Activated CD8-positive, alpha-beta memory T cell treated with anti-CD3 and anti-CD28 coated beads for 4 hours (primary cell): ENCODE results near the gene KCNJ6.
"Not testable (repeated sequence)": the region's sequence is repeated elsewhere in the genome, so short reads cannot be mapped to it uniquely, and the experiment has no call there.

ENCODE experiments used
- DNase-seq, 2 donors: peaks; one replicate each; pipeline ENCODE4 v3.0.0-alpha.2; 2020; ENCODE audit warnings: low read depth in 2 of 2

KCNJ6 gene

DNA sequence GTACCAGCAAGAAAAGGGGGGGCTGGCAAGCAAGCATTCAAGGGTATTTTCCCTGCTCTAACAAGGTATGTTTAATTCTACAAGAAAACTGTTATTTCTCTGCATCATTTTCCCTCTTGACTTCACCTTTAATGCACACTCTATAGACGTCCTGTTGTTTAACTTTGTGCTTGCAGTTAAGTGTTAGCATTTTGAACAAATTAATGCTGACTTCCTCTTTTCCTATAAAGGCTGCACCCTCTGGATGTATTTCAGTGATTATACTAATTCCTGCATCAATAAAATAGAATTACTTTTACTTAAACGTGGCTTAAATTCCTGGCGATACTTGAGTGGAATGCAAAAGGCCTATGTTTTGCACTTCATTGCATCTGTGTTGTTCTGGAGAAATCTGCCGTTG lies 183.3 kb downstream of the KCNJ6 start:
- no peak for DNase-seq

DNA sequence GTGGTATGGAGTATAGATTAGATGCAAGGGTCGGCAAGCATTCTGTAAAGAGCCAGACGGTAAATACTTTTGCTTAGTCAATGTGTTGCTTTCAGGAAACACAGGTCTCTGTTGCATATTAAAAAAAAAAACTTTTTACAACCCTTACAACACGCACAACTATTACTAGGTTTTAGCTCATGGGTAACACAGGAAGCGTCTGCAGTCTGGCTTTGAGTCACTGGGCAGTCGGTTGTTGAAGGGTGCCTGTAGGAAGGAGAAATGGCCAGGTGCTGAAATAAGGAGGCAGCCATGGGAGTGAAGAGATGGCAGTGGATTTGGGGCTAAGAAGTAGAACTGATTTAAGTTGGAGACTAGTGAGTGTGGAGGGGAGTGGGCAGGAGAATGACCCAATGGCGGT lies 192.1 kb downstream of the KCNJ6 start:
- no peak for DNase-seq

DNA sequence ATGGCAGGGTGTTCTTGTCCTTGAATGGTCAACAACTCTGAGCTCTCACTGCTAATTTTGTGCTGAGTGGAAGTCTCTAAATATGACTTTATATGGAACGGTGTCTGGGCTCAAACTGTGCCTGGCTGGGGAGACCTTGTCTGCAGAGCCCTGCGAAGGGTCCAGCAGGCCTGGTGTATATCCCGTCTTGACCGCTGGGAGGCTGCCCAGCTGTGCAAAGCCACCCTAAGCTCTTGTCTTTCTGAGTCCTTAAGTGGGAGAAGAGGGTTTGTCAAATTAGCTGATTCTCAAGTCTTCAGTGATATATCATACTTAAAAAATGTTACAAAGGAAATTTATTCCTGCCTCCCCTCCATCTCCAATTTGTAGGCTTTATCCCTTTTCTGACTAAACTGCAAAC lies 198.7 kb downstream of the KCNJ6 start:
- DNase-seq = no peak

DNA sequence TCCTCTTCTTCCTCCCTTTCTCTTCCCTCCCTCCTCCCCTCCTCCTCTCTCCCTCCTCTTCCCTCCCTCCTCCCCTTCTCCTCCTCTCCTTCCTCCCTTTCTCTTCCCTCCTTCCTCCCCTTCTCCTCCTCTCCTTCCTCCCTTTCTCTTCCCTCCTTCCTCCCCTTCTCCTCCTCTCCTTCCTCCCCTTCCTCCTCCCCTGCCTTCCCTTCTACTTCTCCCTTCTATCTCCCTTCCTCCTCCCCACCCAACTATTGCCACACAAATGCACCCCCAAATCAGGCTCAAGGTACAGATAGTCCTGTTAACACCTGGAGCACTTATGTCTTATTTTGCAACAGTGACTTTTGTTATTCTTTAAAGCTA lies 203.7 kb downstream of the KCNJ6 start:
- not testable (repeated sequence) for DNase-seq

DNA sequence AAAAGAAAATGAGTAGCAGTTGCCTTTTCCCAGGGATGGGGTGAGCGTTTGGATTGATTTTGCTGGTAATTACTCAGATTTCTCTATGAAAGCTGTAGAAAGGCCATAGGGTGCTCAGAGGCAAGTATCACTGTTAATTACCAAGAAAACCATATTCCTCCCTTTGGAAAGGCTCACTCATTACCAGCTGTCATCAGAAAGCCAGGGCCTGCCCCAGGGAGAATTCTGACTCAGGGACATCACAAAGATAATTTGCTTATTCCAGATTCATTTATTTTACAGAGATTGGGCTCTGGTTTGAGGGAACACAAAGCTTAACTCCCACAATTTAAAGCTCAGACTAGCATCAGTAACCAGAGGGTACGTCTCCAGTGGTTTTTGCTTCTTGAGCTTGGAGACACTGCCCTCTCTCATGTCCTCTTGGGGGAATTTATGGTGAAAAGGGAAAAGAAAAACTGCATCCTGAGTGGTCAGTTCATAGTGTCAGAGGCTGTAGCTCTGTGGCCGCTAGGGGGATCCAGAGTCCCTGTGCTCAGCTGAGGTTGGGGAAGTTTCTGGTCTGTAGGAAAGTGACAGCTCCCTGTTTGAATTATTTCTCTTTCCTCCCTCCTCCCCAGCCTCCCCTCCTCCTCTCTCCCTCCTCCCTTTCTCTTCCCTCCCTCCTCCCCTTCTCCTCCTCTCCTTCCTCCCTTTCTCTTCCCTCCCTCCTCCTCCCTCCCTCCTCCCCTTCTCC lies 204.3 kb downstream of the KCNJ6 start:
- no peak for DNase-seq

DNA sequence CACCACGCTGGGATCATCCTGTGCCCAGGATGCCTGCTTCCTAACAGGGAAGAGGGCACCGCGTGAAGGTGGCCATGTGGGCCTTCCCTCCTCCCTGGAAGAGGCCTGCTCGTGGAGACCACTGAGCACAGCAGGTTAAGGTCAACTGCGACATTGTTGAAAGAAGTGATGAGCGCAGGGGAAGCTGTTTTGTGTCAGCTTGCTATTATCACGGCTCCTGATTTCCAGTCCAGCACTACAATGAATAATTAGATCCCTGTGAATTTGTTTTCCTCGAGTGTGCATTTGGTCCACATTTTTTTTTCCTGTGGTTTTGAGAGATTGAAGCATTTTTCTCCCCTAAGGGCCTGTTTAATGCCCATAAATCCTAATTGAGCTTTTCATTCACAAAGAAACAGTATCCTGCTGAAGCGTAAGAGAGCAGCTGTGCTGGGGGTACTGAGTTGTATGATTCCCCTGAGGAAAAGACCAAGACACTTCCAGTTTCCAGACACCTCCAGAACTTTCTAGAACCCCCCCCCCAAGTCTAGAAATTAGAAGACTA lies 204.9 kb downstream of the KCNJ6 start:
- DNase-seq = no peak

DNA sequence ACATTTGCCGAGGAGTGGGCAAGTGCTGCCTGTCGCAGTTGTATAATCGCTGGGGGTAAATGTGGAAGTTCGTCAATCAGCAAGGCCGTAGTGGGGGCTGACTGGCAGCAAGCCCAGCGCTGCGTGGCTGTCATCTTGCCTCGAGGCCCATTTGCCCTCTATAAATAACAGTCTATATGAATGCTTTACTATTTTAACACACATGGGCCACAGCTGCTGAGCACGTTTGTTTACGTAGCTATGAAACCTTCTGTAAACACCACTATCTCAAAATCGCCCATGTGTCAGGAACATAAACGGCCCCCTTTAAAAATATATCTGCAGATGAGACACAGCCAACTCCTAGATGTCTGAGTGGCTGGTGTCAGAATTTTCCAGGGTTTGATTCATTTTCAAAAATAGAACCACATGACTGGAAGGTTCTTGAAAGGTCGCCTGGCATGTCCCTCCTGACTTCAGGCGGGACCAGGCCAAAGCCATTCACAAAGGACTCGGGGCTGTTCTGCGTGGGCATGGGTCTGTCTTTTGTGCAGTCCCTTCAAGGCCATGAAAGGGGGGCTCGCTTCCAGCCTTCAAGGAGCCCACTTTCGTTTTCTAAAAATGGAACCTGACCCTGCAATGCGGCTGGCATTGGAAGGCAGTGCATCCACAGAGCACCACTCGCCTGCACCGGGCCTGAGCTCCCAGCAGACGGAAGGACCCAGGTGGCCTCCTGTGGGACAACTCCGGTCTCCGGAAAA lies 205.5 kb downstream of the KCNJ6 start:
- DNase-seq = no peak

DNA sequence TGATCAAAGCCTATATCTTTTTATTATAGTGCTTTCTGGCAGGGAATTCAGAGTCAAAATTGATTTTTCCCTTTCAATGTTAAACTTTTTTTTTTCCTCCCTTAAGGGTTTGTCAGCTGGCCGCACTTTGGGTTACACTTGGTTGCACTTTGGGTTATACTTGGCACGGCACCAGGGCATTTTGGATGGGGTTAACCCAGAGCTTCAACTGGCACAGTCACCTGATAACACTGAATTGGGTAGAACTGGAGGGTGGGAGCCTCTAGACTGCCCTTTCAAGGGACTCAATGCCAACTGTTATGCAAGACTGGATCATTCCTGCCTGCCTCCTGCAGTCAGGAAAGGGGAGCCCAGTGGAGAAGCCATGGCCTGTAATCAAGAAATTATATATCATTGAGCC lies 211.5 kb downstream of the KCNJ6 start:
- no peak for DNase-seq

DNA sequence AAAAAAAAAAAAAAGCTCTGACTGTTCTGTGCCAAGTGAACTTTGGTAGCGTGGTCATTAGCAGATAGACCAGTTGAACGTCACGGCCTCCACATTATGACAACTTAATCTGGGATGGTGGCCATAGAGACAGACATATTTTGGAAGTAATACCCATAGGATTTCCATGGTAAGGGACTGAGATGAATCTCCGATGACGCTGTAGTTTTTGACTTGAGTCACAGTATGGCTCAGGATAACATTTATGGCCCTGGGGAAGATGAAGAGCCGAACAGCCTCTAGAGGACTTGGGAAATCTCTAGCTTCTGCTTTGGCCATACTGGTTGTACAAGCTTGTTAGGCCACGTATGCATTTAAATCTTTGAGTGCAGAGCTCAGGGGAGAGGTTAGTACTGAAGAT lies 214.0 kb downstream of the KCNJ6 start:
- no peak for DNase-seq

DNA sequence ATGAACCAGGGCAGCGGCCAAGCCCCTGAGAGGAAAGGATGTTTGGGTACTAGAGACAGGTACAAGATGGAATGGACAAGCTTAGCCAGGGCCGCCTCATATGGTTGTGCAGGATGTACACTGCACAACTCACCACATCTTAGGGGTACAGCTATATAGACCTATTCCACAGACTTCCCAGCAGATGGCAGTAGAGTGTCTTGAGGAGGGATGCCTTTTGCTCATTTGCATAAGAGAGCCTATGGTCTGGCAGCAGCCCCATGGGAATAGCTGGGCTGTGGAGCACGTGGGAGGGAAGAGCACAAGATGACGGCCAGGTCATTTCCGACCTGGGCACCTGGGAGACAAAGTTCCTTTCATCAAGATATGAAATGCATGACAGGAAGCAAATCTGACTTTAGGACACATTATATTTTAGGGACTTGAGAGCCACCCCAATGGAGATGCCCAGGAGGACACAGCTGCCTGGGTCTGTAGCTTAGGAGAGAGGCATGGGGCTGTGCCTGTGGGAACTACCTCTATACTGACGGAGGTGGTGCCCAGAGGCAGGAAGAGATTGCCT lies 215.5 kb downstream of the KCNJ6 start:
- no peak for DNase-seq

DNA sequence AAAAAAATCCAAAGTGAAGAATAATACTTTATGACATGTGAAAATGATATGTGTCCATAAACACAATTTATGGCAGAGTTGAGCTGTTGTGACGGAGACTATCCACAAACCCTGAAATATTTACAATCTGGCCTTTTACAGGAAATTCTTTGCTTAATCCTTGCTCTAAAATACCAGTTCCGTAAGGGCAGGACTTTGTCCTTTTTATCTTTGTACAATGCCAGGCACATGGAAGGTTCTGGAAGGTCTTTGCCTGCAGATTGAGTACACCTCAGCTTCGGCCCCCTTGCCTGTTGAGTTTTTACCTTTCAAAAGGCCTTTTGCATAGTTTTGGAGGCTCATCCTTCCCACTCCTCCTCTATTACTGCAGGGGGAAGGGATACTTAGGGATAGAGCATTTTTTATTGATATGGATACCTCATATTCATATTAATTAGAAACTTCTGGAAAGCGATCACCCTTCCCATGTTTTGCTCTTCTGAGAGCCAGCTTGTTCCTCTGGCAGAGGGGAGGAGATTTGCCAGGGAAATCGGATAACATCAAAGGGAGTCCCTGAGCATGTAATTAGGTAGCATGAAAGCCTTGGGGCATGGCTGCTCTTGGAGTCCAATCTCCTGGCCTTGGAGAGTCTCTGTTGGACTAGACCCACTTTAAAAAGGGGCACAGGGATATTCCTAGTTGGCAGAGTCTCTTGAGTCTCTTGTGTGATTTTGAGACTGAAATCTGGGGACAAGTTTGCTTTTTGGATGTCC lies 217.1 kb downstream of the KCNJ6 start:
- DNase-seq = no peak

DNA sequence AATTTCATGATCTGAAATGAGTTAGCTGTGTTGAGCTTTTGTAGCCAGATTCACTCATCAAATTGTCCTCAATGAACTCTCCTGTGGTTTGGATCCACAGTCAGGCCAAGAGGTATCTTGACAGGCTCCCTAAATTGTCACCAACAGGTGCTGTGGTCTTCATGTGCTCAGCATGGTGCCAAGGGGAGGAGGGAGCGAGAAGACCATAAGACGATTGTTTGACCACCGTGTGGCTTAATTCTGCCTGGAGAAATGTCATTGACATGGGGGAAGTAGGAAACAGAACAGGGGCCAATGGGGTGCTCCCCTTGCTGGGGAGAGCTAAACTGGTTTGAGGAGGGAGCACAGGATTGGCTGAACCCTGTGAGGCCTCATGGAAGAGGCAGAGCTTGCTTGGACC lies 219.3 kb downstream of the KCNJ6 start:
- DNase-seq = no peak

DNA sequence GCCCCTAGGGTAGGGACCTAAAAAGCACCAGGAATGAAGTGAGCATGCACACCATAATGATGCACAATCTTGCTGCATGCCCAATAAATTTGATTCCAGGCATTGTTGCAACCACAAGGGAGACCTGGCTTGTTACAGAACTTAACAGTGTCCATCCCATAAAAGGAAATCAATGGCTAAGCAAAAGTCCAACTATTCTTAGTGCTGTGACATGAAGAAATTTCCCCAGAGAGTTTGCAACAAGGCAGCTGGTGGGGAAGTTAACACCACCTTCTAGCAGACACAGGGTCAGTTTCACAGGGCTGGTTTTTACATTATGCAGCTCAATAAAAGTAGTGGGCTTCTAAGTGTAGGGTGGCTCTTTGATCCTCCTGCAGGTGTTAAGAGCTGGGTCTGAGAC lies 221.1 kb downstream of the KCNJ6 start:
- no peak for DNase-seq

DNA sequence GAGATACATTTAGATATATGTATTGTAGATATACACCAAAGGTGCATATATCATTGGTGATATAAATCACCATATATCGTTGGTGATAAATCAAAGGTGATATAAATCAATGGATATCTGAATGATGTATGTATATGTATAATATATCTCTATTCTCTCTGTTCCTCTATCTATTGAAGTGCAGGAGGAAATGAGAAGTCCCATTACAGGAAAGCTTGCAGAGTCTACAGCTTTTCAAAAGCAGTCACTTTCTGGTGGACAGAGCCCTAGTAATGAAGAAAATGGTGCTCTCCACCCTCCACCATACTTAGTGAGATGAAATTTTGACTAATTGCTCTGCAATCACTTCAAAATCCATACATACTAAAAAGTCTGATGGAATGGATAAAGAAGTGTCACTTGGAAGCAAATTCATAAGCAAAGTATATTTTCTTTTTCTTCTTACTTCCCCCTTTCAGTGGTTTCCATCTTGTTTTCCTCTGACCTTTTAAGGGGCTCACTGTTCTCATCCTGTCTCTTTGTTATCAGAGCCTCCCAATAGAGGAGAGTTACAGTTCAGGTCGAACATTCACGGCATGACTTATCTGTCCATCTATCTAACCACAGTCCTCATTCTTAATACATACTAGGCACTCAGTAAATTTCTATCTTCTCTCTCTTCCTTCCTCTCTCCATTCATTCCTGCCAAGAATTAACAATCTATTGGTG lies 227.2 kb downstream of the KCNJ6 start:
- no peak for DNase-seq

DNA sequence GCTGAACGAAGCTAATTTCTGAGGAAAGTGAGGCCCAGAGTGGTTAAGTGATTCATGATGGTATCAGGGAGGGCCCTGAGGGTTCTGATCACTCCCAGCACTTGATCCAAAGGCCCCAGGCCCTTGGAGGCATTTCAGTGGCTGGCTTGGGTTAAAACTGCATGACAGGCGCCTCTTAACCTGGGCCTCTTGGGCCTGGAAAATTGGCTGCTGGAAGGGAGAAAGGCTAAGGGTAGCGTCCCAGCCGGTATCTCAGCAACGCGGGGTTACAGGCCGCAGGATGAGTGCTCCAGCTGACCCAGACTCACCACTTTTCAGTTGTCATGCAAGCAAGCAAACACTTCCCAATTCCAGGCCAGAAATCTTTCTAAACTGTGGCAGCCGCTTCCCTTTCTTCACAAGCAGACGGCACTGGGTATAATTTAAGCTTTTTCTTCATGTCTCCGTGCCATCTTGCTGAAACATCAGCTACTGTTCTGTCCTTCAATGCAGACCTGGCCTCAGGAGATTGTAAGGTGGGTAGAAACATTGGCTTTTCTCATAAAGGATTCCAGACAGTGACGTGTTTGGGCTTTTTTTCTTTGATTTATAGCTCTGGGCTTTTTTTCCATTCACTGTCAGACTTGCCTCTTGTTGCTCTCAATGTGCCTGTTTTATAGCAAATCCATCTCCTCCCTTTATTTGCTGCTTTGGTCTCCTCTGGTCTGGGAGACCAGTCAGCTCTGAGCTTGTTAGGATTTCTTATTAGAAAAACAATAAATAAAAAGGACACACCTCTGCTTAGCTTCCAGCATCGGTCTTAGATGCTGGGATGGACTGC lies 229.1 kb downstream of the KCNJ6 start:
- no peak for DNase-seq

DNA sequence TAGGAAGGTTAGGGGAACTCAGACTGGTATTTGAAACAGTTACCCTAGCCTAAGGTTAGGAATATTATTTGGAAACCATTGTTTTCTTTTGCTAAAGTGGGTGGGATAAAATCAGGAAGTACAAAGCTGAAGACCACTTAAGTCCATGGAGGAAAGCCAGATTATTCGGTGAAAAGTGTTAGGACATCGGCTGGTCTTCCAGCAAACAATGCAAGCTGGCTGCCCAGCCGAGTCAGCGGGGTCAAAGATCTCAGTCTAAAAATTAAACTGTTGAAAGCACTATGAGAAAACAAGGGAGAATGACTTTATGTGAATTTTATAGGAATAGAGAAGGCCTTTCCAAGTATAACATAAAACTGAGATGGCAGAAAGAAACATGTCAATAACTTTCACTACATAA lies 231.7 kb downstream of the KCNJ6 start:
- no peak for DNase-seq

DNA sequence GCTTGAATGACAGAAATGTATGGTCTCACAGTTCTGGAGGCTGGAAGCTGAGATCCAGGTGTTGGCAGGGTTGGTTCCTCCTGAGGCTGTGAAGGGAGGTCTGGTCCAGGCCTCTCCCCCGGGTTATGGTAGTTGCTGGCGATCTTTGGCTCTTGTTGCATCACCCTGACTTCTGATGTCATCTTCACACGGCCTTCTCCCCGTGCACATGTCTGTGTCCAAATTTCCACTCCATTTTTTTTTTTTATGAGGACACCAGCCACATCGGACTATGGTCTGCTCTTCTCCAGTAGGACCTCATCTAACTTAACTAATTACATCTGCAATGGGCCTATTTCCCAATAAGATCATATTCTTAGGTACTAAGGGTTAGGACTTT lies 232.2 kb downstream of the KCNJ6 start:
- no peak for DNase-seq

DNA sequence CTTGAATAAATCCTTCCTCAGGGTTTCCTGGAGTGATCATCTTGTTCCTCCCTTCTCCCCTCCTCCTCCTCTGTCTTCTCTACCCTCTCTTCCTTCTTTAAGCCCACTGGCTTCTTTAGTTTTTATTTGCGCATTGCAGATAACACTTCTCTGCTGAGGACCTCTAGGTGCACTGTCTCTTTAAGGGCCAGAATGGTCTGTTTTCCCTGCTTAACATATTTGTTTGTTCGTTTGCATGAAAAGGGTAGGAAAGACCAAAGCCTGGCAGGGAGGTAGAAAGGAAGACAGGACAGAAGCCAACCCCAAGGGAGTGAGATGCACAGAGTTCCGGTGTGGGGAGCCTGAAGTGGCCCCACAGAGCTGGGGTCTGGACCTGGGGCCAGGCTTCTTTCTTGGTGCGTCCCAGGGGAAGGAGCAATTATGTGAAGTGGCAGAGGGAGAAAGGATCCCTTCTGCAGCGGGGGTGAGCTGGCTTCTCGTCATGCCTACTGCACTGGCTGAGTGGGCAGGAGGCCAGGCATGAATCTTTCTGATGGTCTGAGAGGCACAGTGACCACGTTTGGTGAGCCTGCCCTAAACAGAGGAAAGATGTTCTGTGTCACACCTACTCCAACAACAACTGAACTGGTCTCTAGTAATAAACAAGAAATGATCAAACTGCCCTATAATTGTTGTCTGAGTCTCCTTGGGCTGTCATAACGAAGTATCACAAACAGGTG lies 232.7 kb downstream of the KCNJ6 start:
- DNase-seq = no peak

DNA sequence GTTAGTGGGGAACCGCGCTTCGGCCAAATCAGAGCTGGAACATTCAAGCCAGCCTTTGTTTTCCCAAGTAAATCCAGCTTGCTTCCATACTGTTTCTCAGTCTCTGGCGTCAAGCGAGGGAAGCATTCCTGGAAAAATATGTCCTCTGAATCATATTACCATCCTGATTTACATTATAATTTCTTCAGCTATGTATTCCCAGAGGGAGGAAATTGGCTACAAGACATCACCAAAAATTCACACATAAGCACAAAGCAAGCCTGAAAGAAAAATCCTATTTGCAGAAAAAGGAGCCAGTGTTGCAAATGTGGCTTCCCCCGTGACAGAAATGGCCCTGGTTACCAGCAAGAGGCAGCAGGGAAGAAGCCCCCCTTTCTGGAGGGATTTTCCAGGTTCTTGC lies 233.3 kb downstream of the KCNJ6 start:
- DNase-seq = no peak

DNA sequence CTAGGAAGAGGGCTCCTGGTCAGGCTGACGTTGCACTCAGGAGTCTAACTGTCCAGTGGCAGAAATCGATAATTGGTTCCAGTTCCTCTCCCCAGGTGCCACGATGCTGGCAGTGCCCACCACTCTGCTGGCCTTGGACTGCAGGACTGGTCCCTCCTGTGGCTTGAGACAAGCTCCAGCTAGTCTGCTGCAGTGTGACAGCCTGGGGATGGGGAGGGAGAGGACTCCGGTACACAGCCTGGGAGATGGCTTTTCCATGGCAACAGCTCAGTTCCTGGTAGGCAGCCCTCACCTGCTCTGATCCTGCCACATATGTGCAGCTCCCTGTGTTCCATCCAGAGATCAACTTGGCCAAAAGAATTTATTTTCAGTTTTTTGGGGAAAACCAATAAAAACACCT lies 239.3 kb downstream of the KCNJ6 start:
- DNase-seq = no peak
